NCI-H774 (cell line): ENCODE data around the gene SUN5.

Source experiments
- DNase-seq: peaks from one replicate; lab custom pipeline; 2025; lab: John Stamatoyannopoulos, UW

Gene SUN5

DNA sequence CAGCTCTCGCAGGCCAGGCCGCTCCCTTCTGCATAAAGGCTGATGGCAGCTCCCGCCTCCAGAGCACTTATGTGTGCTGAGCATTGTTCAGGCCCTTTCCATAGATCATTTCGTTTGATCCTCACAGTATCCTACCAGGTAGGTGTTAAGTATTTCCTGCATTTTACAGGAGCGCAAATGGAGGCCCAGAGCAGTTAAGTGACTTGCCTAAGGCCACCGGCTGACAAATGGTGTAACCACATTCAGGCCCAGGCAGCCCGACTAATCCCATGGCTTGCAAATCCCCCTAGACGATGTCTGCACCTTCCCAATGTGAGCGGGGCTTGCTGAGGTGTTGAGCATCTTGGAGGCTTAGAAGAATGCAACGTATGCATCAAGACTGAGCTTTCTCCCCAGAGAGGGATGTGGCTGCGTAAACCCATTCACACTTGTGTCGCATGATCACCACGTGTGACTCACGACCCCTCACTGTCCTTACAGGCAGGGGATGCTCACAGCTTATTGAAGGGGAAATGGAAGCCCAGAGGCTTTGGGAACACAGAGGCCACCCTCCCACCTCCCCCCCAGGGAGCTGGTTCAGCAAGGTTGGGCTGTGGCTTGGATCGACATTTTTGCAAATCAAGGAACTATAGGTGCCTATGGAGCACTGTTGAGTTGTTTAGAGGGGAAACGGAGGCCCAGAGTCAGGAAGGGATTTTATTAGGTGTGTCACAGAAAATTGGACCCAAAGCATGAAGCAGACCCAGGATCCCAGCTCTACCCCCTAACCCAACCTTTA is 10.3 kb upstream of the SUN5 start:
- no peak for DNase-seq

DNA sequence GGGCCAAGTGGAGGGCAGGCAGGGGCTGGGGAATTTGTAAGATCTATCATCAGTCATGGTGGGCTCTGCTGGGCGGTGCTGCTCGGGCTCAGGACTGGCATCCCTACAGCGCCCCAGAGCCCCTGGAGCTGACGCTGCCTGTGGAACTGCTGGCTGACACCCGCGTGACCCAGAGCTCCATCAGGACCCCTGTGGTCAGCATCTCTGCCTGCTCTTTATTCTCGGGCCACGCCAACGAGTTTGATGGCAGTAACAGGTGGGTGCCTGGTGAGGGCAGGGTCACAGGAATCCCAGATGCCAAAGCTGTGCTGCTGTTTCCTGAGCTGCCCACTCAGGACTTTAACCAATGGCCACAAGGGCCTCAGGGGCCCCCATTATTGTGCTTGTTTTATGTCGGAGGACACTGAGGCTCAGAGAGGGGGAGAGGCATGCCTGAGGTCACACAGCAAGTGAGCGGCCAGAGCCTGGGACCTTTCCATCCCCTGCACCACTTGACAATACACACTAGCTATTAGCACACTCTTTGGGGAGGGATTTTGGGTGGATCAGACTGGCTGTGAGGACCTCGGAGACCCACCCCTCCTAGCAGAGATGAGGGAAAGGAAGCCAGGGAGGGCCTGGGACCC is 9.6 kb upstream of the SUN5 start:
- no peak for DNase-seq

DNA sequence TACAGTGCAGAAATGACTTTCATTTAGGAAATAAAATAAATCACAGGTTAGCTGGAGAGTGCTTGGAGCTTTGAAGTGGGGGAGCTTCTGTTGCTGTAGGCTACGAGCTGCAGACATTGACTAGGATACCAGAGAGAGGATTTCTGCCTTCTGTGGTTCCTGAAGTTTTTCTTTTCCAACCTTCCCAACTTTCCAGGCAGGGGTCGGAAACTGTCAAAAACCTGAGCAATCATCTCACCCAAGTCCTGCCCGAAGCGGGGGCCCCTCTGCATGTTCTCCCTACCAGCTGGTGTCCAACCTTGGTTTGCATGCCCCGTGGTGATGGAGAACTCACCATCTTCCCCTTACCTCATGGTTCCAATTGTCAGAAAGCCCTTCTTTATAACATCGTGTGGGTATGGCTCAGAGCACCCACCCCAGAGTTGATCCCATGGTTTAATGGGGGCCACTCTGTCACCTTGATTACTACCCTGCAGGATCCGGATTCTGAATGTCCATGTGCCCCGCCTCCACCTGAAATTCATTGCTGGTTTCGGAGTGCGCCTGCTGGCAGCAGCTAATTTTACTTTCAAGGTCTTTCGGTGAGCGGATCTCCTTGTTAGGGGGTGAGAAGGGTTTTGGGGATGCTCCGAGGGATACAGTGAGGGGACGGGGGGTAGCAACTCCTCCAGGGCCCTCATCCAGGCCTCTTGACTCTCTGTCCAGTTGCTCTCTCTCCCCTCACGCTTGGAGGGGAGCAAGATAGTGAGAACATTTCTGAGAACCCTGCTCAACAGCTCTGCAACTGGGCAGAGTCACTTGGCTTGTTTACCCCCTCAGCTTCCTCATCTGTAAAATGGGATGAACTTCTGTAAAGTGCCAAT is 8.3 kb upstream of the SUN5 start:
- DNase-seq: no peak

DNA sequence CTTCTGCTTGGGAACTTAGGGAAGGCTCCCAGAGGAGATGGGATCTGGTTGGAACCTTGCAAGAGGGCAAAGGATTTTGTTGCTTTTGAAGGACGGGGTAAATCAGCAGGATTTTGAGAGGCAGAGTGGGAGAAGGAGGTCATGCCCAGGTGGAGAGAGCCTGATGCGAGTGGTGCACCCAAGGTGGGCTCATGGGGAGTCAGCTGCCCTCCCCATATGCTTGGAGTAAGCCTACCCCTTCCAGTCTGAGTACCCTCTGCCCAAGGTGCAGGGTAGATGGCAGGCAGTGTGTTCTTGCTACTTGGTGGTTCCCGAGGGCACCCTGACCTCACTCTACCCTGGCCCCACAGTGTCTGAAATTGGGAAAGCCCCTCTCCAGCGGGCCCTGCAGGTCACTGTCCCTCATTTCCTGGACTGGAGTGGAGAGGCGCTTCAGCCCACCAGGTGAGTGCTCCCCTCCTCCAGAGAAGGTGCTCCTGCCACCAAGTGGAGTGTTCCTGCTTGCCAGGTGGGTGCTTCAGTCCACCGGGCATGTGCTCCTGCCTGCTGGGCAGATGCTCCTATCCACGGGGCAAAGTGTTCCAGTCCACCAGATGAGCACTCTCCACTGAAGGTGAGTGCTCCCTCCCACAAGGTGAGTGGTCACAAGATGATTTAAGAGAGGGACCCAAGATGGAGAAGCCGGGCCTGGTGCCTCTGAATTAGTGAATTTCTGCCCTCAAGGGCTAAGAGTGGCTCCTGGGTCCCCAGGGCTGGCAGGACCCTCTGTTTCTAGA is 6.6 kb upstream of the SUN5 start:
- DNase-seq: no peak

DNA sequence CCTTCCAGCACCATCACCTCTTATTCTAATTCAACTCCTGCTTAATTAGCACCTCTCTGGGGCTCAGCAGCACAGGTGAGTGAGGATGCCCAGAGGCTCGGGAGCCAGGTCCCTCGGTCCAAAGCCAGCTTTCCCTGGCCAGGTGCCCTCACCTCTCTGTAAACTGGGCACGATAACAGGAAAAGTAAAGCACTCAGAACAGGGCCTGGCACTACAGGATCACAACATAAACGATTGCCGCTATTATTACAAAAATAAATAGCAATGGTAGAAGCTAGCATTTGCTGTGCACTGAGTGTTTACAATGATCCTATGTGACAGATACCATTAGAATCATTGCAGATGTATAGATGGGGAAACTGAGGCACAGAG is 5.9 kb upstream of the SUN5 start:
- no peak for DNase-seq

- no peak for DNase-seq
These were observed 5.2 kb upstream of the SUN5 start for GRCh38 chr20:33009214-33010132.

DNA sequence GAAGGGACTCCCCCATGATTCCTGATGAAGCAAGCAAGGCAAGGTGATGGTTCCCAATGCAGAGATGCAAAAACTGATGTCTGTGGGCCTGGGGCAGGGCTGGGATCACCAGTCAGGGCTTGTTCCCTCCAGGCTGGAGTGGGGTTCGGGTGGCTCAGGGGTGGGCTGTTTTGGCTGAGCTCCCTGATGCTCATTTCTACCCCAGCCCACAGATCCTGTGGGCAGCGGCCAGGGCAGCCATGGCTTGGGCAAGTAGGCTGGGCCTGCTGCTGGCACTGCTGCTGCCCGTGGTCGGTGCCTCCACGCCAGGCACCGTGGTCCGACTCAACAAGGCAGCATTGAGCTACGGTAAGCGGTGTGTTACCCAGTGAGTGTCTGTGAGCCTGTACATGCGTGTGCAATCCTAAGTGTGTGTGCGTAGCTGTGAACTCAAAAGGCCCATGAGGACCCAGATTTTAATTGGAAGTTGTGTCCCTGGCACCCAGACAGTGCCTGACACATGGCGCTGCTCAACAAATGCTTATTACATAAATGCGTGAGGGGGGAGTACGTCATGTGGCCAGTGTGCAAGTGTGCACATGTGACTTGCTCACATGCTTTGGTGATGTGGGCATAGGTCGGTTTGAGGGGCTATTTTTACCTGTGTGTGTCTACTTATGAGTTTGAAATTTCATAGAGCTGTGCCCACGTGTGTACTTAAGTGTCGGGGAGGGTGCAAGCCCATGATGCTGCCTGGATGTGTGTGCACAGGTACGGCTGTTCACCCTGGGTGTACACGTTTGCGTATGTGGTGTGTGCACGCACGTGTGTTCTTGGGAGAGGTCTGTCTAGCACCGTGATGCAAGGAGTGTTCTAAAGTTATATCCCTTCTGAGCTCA is 4.3 kb upstream of the SUN5 start:
- DNase-seq: no peak

DNA sequence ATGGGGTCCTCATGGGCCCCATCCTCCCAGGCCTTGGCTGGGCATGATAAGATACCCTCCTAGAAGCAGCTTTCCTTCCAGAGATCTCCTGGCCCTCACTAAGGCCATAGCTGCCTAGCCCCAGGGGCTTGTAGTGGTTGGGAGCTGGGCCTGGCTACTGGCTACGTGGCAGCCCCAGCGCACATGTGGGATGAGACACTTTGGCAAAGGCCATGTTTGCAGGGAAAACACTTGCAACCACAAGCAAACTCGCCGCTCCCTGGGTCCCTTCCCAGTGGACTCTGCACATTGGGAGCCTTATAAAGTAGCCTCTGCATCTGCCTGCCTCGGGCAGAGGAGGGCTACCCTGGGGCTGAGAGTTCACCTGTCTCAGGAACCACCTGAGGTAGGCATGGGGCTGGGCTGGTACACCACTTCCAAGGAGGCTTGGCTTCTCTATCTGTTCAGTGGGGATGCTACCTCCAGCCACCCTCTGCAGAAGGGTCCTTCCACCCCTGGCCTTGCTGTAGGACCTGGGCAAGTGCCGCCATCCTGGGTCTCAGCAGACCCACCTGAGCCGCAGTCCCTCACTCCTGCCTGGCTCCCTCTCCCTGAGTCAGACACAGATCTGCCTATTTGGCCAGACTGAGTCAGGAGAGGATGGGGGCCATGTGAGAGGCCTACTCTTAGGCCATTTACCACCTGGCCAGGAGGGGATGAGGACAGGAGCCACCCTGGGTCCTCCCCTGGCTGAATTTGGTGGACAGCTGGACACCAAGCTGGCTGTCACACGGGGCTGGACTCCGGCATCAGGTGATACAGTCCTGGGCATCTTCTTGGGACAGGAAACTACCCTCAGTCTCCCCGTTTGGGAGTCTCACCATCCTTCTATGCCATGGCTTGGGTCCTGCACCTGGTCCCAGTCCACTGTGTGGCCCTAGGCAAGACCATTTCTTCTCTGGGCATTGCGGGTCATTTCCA is 3.4 kb upstream of the SUN5 start, which contains the start of gene BPIFB2:
Gene BPIFB2, plus strand, starts transcription at position 329 of the 960 bp plus-strand sequence. CDS start 871 bp downstream, outside the sequence.
- DNase-seq: no peak

DNA sequence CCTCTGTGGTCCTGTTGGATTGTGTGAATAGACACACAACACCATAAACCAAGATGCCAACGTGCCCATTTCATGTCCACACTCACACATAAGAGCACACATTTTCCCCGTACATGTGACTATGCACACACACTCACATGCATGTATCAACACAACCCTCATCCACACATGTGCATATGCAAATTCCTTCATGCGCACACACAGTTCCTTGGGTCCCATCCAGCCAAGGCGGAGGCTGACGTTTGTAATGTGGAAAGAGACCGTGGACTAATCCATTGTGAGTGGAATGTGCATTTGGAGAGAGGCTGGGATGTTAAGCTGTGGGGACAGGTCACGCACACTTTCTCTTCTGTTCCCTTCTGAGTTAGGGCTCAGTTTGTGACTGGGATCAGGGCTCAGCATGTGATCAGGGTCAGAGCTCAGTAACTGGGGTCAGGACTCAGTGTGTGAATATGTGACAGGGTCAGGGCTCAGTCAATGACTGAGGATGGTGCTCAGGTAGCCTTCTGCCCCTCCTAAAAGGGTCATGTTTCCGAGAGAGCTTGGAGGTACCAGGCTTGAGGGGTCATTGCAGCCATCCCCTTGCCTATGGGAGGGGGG is 2.6 kb upstream of the SUN5 start:
- no peak for DNase-seq

- DNase-seq: no peak
These were observed 1.9 kb upstream of the SUN5 start for GRCh38 chr20:33005908-33006775.

DNA sequence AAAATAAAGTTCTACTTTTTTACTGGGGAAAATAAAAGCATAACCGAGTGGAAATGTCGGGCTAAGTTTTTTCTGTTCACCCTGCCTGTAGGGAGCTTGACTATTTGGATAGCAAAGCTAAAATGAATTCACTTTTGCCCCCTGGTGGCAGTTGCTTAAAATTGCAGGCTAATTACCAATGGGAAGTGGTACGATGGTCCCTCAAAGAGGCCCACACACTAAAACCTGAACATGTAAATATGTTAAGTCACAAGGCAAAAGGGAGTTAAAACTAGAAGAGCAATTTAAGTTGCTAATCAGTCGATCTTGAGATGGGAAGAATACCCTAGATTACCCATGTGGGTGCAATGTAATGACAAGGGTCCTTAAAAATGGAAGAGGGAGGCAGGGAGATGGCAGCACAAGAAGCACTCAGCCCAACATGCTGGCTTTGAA is 916 bp upstream of the SUN5 start:
- no peak for DNase-seq

DNA sequence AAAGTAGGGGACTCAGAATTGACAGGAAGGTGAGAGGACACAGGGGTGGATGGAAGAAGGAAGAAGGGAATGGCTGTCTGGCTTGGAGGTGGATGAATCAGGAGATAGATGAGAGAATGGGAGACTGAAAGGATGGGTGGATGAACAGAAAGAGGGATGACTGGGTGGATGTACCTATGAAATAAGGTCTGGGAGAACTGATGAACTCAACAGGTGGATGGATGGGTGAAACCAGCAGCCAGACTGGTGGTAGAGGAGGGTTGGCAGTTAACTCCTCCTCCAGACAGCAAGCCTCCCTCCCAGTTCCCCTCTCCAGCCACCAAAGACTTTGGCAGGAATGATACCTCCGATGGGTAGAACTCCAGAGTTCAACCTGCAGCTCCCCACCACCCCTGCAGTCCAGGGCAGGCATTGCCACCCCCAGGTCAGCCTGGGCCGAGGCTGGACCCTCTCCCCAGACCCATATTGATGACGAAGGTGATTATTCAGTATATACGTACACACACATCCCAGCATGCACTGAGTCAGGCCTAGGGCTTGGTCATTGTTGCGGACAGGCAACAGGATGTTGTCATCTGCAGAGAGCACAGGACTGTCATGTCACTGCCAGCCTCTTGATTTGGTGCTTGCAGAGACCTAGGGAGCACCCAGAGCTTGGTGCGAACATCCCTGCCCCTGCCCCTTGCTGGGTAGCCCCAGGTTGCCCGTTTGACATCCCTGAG is 2.0 kb downstream of the SUN5 start:
- no peak for DNase-seq

- no peak for DNase-seq
These were observed 3.3 kb downstream of the SUN5 start for GRCh38 chr20:33000802-33001466.

DNA sequence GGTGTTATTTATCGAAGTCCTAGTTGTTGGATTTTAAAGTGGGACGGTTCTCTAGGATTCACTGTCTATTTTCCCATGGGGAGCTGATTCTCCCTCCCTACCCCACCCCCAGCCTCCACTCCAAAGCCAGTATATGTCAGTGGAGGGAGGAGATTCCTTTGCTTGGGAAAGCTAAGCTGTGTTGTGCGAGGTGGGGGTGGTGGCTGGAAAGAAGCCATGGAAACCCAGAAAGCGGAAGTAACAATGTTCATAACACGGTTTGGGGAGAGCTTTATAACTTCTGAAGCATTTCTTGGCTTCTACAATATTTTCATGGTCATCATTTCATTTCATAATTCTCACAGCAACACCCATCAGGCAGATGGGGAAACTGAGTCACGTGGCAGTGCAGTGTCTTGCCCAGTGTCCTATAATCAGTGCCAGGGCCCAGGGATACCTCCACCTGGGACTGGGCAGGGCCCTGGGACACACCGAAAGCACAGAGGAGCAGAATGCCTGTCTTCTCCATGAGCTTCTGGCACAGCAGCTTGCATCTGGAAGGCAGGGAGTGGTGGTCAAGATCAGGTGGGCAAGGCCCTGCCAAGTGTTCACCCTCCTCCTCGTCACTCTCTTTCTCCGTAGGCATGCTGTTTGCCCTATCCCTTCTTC is 4.5 kb downstream of the SUN5 start:
- DNase-seq: no peak

- DNase-seq: no peak
These were observed 6.8 kb downstream of the SUN5 start for GRCh38 chr20:32997431-32997830.

DNA sequence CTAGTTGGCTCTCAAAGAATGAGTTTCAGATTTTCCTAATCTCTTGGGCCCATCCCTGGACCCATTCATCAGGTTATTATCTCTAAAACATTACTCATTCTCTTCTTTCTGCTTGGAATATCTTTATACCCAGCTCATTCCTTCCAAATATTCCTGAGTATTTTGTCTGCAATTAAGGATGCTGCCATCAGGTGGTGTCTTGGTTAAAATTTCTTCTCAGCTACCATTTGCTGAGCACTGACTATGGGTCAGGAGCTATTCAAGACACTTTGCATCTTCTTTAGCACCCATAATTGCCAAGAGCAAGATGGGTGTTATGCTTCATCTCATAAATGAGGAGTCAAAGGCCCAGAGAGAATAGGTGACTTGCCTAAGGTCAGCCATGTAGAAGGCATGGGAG is 8.4 kb downstream of the SUN5 start:
- no peak for DNase-seq
